GM12892 (cell line): ENCODE data around the gene PARG.

Experiments used
- POLR2A ChIP-seq: IDR thresholded peaks from 2 replicates; pipeline ENCODE4 v1.6.1; 2011; ENCODE audit warnings: low read depth, low read length, control low read depth
- POLR2AphosphoS5 ChIP-seq: IDR thresholded peaks from 2 replicates; pipeline ENCODE4 v1.6.1; 2011; ENCODE audit warnings: low read depth, low read length, control low read depth
- TAF1 ChIP-seq: IDR thresholded peaks from 2 replicates; pipeline ENCODE4 v1.6.1; 2011; ENCODE audit warnings: low read depth, mild to moderate bottlenecking, control low read depth, low read length, borderline replicate concordance

GRCh38 chr10:49830846-49831245 lies 111.0 kb downstream of the PARG start:
- no peak for TF ChIP-seq POLR2AphosphoS5
- TF ChIP-seq POLR2A, result no peak
- no peak for TF ChIP-seq TAF1
